ENCODE data around the gene LCTL.
A peak's percentile ranks its signal among the peaks of the same experiment; 100 is the strongest.

LCTL gene

GRCh38 chr15:66565741-66566144 lies at the start of gene LCTL:
LCTL (minus strand) TSS chr15:66565998; CDS start chr15:66565365, 633 bp downstream.
- no peaks in the 10 kb centered on the region for H3K79me2 ChIP-seq (ENCODE audit: control insufficient read depth, low read length)
- H3K4me3 ChIP-seq (ENCODE audit: low read length), result no peak within 1 kb of the TSS
- H3K27ac ChIP-seq (ENCODE audit: low read depth, low read length), result no peak within 1 kb of the TSS
- peaks cover 4% of the 10 kb centered on the region; the same call in 1 of the 2 replicates for H3K4me1 ChIP-seq (ENCODE audit: control insufficient read depth, low read length)
- H3K36me3 ChIP-seq (ENCODE audit: control insufficient read depth, low read length), result no peaks in the 10 kb centered on the region
- TF ChIP-seq, protein P1, sequence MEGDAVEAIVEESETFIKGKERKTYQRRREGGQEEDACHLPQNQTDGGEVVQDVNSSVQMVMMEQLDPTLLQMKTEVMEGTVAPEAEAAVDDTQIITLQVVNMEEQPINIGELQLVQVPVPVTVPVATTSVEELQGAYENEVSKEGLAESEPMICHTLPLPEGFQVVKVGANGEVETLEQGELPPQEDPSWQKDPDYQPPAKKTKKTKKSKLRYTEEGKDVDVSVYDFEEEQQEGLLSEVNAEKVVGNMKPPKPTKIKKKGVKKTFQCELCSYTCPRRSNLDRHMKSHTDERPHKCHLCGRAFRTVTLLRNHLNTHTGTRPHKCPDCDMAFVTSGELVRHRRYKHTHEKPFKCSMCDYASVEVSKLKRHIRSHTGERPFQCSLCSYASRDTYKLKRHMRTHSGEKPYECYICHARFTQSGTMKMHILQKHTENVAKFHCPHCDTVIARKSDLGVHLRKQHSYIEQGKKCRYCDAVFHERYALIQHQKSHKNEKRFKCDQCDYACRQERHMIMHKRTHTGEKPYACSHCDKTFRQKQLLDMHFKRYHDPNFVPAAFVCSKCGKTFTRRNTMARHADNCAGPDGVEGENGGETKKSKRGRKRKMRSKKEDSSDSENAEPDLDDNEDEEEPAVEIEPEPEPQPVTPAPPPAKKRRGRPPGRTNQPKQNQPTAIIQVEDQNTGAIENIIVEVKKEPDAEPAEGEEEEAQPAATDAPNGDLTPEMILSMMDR (IDR thresholded peaks at IDR 0.05; ENCODE audit: low read depth, low read length, poor library complexity, severe bottlenecking), result no peak
- no peaks in the 10 kb centered on the region for H3K9me3 ChIP-seq (ENCODE audit: control insufficient read depth, insufficient read depth, low read length)
- no peaks in the 10 kb centered on the region for H4K20me1 ChIP-seq (ENCODE audit: control insufficient read depth, insufficient read depth, low read depth, low read length)
- no peaks in the 10 kb centered on the region for H3K27me3 ChIP-seq (ENCODE audit: control insufficient read depth, low read length)
- H3F3A ChIP-seq (ENCODE audit: control insufficient read depth, insufficient read depth), result no peaks in the 10 kb centered on the region
- peak within 1 kb of the TSS; percentile 6; the same call in 1 of the 2 replicates for H3K4me2 ChIP-seq (ENCODE audit: low read length)
- no peaks in the 10 kb centered on the region for H3K9me2 ChIP-seq (replicated peaks; ENCODE audit: control insufficient read depth, low read length)

- H3F3A ChIP-seq (ENCODE audit: control insufficient read depth, insufficient read depth), result no peaks in the 10 kb centered on the region
- TF ChIP-seq EZH2phosphoT487 (IDR thresholded peaks at IDR 0.05; ENCODE audit: borderline replicate concordance, low read length), result no peak
- TF ChIP-seq, protein P1 (IDR thresholded peaks at IDR 0.05; ENCODE audit: low read depth, low read length, poor library complexity, severe bottlenecking), result no peak
These were observed 49.4 kb upstream of the LCTL start for GRCh38 chr15:66614951-66615760.

DNA sequence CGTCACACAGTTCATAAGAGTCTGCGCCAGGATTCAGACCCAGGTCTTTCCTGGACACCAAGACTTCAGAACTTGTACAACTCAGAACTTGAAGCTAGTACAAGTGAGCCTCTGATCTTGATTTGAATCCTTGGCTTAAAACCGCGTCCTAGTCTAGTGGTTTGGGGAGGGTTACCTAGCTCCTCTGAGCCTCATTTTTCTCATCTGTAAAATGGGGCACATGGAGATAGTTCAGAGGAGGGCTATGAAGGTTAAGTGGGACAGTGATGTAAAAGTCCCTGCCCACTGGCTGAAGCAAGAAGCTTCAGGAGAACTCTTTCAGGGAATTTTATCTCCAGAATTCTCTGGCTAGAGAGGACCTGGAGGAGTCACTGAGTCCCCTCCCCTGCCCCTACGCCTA lies 48.7 kb upstream of the LCTL start:
- H3K27me3 ChIP-seq (ENCODE audit: control insufficient read depth, low read length), result no peaks in the 10 kb centered on the region
- no peak overlapping the region for H3K4me2 ChIP-seq (ENCODE audit: low read length)
- H3K9me3 ChIP-seq (ENCODE audit: control insufficient read depth, insufficient read depth, low read length), result no peaks in the 10 kb centered on the region
- H4K20me1 ChIP-seq (ENCODE audit: control insufficient read depth, insufficient read depth, low read depth, low read length), result no peaks in the 10 kb centered on the region
- H3K79me2 ChIP-seq (ENCODE audit: control insufficient read depth, low read length), result no peaks in the 10 kb centered on the region
- H3K4me1 ChIP-seq (ENCODE audit: control insufficient read depth, low read length), result peaks cover 32% of the 10 kb centered on the region
- no peak overlapping the region for H3K4me3 ChIP-seq (ENCODE audit: low read length)
- H3K9me2 ChIP-seq (replicated peaks; ENCODE audit: control insufficient read depth, low read length), result no peaks in the 10 kb centered on the region
- no peaks in the 10 kb centered on the region for H3F3A ChIP-seq (ENCODE audit: control insufficient read depth, insufficient read depth)
- no peak for TF ChIP-seq EZH2phosphoT487 (IDR thresholded peaks at IDR 0.05; ENCODE audit: borderline replicate concordance, low read length)
- TF ChIP-seq, protein P1 (IDR thresholded peaks at IDR 0.05; ENCODE audit: low read depth, low read length, poor library complexity, severe bottlenecking), result no peak
- no peak overlapping the region for H3K27ac ChIP-seq (ENCODE audit: low read depth, low read length)
- no peaks in the 10 kb centered on the region for H3K36me3 ChIP-seq (ENCODE audit: control insufficient read depth, low read length)

More at GRCh38 chr15:66614951-66615760, 49.4 kb upstream of the LCTL start:
- no peaks in the 10 kb centered on the region for H3K27me3 ChIP-seq (ENCODE audit: control insufficient read depth, low read length)
- H3K36me3 ChIP-seq (ENCODE audit: control insufficient read depth, low read length), result no peaks in the 10 kb centered on the region
- H3K27ac ChIP-seq (ENCODE audit: low read depth, low read length), result no peak overlapping the region
- no peaks in the 10 kb centered on the region for H4K20me1 ChIP-seq (ENCODE audit: control insufficient read depth, insufficient read depth, low read depth, low read length)
- H3K4me1 ChIP-seq (ENCODE audit: control insufficient read depth, low read length), result peaks cover 32% of the 10 kb centered on the region
- H3K9me2 ChIP-seq (replicated peaks; ENCODE audit: control insufficient read depth, low read length), result no peaks in the 10 kb centered on the region
- no peaks in the 10 kb centered on the region for H3K79me2 ChIP-seq (ENCODE audit: control insufficient read depth, low read length)
- H3K9me3 ChIP-seq (ENCODE audit: control insufficient read depth, insufficient read depth, low read length), result no peaks in the 10 kb centered on the region
- no peak overlapping the region for H3K4me2 ChIP-seq (ENCODE audit: low read length)
- no peak overlapping the region for H3K4me3 ChIP-seq (ENCODE audit: low read length)

Data from DOHH2 (cell line).